GM18861 (cell line): ENCODE measurements around the gene HMX3.

Source experiments
- ATAC-seq: cut with Tn5 transposase; IDR thresholded peaks from one replicate; pipeline ENCODE4 v1.9.1; 2021; ENCODE audit not compliant: unreplicated experiment

Gene HMX3

DNA sequence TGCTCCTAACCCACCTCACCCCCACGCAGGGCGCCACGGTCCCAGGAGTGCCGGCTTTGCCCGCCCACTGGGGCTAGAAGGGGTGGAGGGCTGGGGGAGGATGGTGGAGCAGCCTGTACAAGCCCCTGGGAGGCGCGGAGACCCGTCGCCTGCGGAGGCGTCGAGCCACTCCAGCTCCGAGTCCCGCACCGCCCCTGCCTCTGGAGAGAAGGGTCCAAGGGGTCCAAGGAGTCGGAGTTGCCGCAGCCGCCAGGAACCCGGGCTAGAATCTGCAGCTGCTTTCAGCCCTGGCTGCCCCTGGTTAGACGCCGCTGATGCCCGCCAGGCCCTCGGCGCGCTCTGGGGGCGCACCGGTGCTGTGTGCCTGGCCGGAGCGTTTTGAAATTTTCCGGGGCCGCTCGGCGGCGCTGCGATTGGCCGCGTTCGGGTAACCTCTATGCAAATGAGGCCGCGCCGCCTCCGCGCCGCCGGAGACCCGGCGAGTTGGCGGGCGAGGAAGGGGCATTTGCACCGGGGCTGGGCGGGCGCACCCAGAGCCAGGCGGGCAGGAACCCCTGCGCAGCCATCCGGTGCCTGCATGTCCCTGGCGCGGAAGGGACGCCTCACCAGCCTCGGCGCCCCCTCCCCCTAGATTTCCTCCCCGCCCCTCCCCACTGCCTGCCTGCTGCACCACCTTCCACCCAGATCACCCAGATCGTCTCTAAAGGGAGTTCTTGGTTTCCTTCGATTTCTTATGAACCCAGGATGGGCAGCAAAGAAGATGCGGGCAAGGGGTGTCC is 12.1 kb downstream of the HMX3 start, which contains the start of gene HMX2:
TSS of gene HMX2 (plus strand) at position 502 of the 779 bp plus-strand sequence. CDS start at position 745, 243 bp downstream.
- ATAC-seq, result no peak

DNA sequence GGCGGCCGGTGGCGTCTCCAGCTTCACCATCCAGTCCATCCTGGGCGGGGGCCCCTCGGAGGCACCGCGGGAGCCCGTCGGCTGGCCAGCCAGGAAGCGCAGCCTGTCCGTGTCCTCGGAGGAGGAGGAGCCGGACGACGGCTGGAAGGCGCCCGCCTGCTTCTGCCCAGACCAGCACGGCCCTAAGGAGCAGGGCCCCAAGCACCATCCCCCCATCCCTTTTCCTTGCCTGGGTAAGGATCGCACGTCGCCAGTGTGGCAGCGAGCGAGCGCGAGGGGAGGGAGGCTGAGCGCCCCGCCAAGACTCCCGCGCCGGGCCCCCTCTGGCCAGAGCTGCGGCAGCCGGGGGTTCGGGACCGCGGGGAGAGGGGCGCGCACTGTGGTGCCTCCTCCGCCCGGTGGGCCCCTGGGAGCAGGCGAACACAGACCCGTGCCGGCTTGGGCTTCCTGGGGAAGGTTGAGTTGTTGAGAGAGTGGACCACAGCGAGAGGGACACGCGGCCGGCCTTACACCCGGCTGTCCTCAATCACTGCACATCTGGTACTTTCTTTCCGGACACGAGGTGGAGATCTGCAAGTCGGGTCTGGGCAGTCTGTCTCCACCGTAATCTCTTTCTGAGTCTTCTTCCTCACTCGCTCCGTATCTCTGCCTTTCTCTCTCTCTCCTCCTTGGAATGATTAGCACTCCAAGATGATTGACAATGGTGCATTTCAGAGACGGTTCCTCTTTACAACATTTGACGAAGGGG is 12.8 kb downstream of the HMX3 start:
- no peak for ATAC-seq

DNA sequence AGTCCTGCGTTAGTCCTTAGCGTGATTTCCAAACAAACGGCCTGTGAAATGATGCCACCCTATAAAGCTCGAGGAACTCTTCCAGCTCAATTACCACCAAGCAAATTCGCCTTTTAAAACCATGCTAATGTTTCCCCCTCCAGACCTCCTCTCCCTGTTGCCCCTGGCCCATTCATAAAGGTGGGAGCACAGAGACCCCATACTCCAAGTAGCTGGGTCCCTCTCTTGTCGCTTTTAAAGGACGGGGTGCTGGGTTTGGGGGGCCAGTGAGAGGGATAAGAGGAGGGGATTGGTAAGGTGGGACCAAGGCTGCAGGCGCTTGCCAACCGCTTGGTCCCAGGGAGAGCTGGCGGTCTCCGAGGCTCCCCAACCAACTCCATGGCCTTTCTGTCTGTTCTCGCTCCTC is 13.4 kb downstream of the HMX3 start:
- no peak for ATAC-seq

DNA sequence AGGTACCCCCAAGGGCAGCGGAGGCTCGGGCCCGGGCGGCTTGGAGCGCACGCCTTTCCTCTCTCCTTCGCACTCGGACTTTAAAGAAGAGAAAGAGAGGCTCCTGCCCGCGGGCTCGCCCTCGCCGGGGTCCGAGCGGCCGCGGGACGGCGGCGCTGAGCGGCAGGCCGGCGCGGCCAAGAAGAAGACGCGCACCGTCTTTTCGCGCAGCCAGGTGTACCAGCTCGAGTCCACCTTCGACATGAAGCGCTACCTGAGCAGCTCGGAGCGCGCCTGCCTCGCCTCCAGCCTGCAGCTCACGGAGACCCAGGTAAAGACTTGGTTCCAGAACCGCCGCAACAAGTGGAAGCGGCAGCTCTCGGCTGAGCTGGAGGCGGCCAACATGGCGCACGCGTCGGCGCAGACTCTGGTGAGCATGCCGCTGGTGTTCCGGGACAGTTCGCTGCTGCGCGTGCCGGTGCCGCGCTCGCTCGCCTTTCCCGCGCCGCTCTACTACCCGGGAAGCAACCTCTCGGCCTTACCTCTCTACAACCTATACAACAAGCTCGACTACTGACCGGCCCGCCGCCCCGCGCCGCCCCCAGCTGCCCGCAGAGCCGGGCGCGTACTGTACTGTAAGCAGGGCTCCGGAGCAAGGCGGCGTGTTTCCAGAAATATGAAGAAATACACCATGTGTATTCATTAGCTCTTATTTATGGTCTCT is 13.9 kb downstream of the HMX3 start:
- ATAC-seq, result no peak

DNA sequence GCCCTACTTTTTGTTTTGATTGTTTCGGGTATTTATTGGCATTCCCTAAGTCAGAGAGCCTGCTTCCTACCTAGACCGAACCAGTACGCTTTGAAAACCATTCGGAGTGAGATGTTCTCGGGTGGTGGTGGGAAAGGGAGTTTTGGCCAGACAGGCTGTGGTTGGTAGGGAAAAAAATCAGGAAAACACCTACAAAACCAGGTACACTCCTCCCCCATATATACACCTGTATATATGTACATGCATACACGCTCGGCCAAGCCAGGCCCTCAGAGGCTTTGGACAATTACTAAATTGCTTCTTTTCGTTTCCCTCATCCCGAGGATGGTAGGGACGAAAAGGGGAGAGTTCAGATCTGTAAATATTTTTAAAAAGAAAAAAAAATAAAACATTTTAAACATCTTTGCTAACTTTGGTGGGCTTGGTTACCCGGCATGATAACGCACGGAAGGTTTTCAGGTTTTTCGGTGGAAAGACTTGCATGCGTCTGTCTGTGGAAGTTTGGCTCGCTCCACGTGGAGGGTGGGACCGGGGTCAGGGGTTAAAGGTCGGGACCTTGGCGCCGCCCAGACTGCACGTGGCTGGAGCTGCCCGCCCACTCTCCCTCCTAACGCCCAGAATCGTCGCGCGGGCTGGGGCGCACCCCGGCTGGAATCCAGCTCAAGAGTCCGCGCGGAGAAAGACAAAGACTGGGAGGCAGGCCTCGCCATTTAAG is 14.7 kb downstream of the HMX3 start:
- no peak for ATAC-seq

DNA sequence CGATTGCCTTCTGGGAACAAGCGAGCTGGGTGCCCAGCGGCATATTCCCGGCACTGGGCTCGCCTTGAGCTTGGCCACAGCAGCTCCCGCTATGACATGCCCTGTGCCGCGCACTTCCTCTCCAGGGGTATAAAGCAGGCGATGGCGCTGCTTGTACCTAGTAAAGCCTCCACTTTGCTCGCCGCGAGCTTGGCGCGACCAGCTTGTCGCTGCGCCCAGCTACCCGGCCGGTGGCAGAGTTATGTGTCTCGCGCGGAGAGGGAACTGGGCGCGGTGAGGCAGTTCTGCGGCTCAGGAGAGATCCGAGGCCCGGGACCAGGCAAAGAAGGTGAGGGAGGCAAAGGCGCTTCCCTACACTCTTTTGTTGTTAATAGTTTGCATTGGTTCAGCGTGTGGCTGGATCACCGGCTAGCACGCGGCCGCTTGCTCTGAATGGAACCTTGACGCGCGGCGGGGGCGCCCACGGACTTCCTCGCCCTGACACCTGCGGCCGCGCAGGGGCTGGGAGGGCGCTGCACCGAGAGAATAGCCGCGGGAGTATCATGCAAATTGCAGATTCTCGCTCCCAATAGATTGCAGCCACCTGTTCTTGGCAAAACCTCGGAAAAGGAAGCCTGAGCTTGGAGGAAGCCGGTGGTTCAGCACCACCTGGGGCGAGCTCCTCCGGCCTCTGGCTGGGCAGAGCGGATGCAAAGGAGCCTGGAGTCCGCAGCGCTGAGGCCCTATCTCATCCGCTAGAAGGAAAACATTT is 15.4 kb downstream of the HMX3 start:
- ATAC-seq, result no peak

DNA sequence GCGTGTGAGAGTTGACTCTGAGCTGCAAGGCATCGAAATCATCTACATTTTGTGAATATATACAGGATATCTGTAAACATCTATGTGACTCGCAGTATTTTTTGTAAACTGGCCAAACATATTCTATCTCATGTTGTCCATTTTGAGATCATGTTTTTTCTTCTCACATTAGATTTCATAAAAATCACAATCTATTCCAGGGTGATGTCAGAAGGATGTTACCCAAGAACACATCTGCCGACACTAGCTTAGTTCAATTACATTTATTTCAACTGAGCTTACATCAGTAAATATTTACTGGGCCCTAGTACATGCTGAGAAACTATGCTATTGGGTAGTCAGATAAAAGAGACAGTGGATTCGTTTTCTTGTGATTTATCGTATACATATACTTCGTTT is 16.0 kb downstream of the HMX3 start:
- ATAC-seq, result no peak

DNA sequence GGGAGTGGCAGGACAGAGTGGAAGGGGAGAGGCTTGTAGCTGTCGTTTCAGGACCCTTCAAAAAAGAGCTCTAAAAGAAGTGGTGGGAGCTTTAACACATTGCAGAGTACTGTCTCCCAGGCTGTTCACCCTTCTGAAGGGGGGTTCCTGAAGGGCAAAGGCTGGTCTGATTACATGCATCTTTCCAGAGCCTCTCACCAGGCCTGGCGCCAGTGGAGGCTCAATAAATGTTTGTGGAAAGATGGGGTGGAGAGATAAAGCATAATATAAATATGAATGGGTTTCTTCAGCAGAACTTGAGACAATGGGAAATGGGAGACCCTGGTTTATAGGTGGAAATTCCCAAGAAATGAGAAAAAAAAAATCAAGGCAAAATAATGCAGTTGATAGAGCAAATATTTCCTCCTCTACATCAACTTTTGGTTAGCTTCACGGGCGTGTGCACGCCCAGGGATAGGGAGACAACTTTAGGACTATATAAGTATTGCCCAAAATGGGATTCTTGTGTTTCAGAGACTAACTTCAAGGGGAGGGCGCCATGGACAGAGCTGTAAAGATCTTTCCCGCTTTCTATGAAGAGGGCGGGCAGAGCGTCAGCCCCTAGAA is 17.8 kb downstream of the HMX3 start:
- ATAC-seq, result no peak

DNA sequence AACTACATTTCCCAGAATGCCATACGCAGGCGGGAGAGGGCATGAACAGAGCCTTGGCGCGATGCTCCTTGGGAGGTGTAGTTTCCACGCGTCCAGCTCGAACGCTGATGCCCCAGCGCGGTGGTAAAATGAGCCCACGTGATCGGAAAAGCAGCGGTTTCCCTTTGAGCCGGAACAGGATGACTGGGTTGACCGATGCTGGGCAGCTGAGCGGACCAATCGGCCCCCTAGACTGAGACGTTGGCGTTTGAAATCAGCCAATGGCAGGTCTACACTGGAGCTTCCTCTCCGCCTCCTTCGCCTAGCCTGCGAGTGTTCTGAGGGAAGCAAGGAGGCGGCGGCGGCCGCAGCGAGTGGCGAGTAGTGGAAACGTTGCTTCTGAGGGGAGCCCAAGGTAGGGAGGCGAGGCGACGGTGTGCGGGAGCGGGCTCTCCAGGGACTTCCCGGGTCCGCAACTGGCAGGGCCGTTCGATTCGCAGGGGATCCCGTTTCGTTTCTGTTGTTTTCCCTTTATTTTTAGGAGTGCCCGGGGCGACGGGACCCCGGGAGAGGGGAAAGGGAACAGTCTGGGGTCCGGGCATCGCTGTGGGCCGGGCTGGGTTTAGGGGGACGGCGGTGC is 18.4 kb downstream of the HMX3 start, which contains the start of gene BUB3:
TSS of gene BUB3 (plus strand) at position 311 of the 619 bp plus-strand sequence. CDS start 516 bp downstream, outside the sequence.
- peak; percentile 84 for ATAC-seq

DNA sequence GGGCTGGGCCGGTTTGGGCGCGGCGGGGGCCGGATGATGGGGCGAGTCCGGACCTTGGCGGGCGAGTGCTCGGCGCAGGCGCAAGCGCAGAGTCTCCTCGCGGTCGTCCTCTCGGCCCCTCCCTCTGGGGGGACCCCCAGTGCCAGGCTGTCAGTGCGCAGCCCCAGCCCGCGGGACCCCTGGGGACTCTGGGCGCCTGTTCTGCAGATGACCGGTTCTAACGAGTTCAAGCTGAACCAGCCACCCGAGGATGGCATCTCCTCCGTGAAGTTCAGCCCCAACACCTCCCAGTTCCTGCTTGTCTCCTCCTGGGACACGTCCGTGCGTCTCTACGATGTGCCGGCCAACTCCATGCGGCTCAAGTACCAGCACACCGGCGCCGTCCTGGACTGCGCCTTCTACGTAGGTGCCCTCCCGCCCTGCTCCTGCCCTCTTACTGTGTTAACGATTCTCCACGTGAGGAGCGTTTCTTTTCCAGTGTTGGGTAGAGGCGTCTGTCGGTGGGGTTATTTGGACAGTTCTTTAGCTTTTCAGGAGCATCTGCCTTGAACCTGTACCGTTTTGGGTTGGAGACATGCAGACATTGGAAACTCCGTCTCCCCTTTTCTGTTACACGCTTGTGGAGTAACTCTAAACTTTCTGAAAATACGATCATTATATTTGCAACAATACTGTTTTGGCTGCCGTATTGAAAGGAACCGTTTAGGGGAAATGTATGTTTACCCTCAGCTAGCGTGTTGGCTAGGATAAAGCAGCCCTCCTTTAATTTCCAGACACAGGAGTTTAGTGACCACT is 19.1 kb downstream of the HMX3 start:
- ATAC-seq, result peak; percentile 32

DNA sequence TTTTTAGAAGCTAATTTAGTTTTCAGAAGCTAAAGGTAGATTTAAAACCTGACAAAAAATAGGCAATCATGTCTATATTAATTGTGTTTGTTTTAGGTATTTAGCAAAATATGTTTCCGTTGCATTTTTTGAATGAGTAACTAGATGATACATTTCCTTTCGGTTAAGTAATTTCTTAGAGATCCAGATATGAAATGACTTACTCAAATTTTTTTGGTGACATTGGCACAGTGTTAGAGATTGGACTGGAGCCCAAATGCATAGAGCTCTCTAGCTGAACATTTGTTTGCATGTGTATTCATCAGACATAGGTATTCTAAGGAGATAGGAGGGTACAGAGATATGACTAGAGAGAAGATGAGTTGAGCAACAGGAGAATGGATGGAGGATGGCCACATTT is 20.3 kb downstream of the HMX3 start:
- ATAC-seq, result no peak

DNA sequence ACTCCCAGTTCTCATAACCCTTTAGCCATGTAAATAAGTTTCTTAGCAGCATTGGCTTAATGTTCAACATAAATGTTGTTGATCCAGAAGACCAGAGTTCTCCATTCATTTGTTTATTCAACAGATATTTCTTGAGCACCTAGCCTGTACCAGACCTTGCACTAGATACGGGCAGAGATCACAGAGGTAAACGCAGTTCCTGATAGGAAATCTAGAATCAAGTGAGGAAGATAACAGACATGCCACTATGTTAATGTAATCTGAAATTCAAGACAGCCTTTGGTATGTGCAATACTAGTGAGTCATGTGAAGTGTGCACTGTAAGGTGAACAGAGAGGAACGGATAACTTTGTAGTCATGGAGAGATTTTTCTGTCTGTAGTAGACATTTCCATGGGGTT is 21.4 kb downstream of the HMX3 start:
- no peak for ATAC-seq

DNA sequence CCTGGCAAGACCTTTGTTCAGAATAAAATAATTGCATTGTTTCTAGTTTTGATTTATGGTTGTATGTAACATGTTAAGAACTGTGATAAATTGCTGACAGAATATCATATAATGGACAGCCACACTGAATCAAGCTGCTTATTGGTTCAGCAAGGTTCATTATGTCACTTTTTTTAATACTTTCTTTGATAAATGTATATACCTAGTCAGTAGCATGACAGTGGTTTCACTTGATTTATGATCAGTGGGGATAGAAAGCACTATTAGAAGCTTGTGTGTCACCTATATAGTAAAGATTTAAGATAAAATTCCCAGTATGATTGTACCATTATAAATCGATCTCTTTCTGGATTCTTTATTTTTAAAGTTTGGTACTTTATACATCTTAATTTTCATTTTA is 22.9 kb downstream of the HMX3 start:
- ATAC-seq, result no peak

DNA sequence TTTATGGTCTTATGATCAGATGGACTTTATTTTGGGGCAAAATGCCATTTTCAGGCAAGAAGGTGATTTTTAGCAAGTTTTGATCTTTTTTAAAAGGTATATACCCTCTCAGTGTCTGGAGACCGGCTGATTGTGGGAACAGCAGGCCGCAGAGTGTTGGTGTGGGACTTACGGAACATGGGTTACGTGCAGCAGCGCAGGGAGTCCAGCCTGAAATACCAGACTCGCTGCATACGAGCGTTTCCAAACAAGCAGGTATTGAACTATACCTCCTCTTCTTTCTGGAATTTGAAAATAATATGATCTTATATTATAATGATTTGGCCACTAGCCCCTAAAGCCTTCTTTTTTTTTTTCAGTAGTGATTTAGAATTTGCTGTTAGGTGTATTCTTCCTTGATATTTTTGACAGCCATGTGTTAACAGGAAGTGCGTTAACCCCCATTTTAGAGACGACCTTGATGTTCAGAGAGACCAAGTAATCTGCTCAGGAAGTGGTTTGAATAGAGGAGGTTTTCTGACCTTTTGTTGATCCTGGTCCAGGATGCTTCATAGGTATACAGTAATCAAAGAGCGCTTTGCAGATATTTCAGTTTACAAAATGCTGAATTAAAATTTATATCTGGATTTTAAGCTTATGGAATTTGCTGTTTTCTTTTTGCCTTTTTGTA is 24.7 kb downstream of the HMX3 start:
- no peak for ATAC-seq

DNA sequence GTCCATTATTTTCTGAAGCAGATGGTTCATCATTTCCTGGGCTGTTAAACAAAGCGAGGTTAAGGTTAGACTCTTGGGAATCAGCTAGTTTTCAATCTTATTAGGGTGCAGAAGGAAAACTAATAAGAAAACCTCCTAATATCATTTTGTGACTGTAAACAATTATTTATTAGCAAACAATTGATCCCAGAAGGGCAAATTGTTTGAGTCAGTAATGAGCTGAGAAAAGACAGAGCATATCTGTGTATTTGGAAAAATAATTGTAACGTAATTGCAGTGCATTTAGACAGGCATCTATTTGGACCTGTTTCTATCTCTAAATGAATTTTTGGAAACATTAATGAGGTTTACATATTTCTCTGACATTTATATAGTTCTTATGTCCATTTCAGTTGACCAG is 28.5 kb downstream of the HMX3 start:
- no peak for ATAC-seq

DNA sequence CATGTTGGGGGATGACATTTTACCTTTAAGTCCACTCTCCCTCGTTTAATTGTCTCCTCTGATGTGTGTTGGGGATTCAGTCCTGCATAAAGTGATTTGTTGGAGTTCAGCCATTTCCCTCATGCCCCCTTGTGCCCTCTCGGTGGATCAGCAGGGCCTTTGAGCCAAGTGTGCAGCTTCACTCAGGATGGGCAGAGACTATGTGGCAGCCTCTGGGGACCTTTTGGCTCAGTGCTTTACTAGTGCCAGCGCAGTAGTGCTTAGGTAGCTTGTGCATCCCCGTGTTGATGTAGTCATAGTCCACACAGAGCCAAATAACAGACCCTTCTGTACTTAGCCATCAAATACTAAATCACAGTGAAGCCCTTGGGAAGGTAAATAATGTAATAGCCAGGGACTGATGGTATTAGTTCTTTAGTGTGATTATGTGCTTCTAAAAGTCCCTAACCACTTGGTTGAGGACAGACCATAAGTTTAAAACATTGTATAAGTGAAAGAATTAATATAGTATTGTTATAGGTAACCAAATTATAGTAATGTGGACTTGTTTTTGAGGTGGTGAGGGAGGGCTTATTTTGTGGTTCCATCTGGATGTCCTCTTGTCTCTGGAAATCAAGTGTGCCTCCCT is 29.8 kb downstream of the HMX3 start:
- ATAC-seq, result no peak

DNA sequence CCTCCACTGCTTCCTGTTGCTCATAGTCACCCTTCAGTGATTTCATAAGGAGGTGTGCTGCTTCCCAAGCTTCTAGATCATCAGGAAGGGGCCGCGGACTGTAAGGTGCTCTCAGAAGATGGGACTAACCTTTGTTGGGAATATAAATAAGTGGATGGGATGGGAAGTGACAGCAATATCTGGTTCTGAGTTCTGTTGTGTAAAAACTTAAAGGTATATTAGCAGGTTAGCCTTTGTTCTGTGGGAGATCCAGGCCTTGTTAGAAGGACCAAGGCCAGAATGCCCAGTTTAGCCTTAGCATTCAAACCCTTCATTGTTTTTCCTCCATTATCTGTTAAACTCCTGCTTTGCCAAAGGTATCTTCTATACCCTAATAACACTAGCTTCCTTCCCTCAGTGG is 30.8 kb downstream of the HMX3 start:
- ATAC-seq, result no peak

DNA sequence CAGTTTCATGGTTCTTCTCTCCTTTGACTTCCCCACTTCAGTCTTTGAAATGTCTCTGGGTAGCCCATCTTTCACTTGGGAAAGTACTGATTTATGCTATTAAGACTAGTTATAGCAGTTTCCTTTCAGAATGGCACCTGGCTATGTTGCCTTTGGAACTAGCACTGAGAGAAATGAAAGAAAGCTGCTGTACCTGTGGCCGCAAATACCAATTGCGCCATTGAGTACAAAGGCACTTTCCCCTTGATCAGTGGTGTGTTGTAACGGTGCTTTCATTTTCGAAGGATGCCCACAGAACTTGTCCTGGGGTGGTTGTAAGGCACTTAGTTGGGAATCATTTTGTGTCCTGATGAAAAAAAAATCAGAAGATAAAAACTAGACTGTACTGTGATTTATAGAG is 35.2 kb downstream of the HMX3 start:
- no peak for ATAC-seq
